Measurements from ENCODE around the gene MYBBP1A.
"Not testable (repeated sequence)": the region's sequence is repeated elsewhere in the genome, so short reads cannot be mapped to it uniquely, and the experiment has no call there.

The MYBBP1A gene

DNA sequence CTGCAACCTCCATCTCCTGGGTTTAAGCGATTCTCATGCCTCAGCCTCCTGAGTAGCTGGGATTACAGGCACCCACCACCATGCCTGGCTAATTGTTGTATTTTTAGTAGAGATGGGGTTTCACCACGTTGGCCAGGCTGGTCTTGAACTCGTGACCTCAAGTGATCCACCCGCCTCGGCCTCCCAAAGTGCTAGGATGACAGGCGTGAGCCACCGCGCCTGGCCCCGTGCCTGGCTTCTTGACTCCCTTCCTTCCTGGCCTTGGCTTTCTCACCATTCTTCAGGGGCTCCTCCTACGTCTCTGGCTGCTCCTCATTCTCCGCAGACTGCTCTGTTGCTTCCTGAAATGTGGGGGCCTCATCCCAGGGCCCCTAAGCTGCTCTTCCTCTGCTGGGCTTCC is 34.9 kb upstream of the MYBBP1A start:
- not testable (repeated sequence) for DNase-seq

DNA sequence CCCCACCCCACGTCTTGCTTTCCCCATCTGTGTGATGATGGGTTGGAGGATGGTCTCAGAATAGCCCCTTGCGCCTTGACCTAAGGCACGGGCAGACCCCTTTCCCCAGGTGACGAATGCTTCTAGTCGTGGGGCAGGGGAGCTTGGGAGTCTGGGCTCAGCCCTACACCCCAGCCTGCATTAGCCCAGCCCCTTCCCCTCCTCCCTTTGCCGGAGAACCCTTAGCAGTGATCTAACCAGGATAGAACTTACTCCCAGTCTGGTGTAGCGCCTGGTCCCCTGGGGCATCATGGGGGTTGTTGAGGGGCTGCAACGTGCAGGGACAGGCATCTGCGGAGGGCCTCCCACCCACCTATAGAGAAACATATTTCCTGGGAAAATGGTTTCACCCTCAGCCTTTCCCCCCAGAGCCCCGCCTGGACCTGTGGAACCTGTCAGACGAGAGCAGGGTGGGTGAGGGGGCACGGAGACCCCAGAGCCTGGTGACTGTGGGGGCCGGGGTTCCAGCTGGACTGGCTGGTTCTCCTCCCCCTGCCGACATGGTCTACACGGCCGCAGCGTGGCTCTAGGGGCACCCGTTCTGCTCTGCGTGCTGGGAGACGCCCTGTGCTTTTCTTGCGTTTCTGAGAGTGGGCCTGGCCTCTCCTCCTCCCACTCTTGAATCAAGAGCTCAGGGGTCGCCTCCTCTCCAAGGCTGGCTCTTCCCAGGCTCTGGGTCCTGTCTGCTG is 33.9 kb upstream of the MYBBP1A start:
- no peak for DNase-seq

DNA sequence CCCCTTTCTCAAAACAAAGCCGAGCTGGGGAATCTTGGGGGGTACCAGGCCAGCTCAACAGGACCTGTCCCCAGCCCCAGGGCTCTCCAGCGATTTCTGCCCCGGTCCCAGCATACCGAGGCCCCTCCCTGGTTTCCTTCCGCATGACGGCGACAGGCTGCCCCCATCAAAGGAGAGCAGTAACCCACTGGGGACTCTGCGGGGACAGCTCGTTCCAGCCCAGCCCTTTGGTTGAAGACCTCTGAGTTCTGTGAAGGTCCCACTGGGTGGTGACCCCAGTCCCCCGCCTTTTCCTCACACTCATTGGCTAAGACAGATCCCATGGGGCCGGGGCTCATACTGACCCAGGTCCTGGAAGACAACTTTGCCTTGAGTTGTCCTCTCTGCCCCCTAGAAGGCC is 33.2 kb upstream of the MYBBP1A start:
- DNase-seq, result no peak

DNA sequence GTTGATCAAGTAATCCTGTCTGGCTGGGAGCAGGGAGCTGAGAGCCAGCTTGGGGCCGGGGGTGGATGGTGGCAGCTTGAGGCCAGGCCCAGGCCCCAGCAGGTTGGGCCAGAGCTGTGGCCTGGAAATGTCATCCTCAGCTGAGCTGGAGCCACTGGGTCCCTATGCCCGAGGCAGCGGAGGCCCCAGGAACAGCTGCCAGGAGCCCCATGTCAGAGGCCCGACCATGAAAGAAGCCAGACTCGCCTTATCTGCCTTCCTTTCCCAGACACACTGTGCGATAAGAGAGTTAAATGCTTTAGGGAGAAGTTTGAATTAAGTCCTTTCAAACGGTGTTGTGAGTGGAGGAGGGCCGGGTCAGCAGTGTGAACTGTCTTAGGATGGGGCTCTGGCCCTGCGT is 32.6 kb upstream of the MYBBP1A start:
- no peak for DNase-seq

DNA sequence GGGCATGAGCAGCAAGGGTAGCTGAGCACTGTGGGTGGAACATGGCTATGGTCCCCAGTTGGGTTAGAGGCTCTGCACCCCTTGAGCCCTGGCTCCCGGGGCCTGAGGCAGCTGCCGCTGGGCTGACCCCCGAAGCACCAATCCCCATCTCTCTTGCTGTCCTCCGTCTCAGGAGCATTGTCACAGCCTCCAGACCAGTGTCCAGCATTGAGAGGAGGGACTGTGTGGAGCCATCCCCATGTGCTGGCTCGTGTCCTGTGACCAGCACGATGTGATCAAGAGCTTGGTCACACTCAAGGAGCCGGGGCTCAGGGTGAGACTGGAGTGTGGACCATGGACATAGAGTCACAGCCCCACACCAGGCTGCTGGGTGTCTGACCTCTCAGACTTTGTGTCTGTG is 32.0 kb upstream of the MYBBP1A start:
- DNase-seq, result no peak

DNA sequence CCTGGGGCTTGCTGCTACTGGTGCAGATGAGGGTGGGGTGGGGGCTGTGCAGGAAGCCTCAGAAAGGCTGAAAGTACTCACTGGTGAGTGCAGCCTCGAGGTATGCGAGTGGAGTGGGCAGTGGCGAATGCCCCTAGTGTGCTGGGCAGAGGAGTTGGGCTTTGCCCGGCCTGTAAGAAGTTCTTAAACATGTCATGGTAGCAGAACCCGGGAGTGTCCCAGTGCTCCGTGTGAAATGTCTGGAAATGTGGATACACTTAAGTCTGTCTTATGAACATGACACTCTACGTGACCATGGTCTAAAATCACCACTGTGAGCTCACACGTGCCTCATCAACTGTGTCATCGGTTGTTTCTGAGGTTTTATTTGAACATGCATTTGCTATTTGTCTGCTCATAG is 30.9 kb upstream of the MYBBP1A start:
- no peak for DNase-seq

DNA sequence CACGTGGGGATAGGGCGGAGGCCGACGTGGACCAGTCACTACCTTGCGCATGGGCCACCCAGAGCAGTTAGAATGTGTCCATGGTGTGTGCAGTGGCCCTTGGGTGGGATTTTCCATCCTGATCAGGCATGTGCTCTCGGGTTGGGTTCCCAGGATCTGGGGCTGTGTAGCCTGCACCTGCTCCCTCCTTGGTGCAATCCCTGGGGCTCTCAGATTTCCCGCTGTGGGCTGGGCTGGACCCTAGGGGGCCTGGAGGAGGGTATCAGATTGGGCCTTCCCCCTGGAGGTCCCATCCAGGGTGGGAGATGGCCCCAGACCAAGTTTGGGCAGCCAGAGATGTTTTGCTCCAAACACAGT is 30.4 kb upstream of the MYBBP1A start:
- no peak for DNase-seq

DNA sequence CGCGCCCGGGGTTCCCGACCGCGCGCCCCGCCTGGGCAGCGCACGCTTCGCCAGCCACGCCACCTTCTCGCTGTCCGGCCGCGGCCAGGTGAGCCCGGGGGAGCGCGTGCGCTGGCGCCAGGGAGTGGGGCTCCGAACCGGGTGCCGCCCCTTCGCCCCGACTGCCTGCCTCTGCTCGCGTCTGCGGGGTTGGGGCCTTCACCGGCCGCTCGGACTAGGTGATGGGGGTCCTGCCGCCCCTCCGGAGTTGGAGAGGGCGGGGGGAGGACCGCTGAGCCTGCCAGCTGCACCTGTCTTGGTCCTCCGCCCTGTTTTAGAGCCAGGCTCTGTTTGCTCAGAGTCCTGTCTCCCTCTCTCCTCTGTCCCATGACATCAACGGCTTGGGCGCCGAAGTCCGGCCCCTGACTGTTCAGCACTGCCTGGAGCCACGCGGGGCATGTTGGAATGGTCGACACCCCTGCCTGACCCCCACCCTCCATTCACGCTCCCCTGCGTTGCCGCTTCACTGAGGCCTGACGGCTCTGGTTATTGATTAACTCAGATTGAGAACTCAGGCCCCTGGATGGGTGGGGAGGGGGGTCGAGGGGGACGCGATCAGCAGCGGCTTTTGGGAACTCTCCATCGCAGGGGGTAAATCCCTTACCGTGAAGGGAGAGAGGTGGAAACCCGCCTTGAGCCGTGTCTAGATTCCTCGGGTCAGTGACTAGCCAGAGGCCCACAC is 29.9 kb upstream of the MYBBP1A start:
- no peak for DNase-seq

DNA sequence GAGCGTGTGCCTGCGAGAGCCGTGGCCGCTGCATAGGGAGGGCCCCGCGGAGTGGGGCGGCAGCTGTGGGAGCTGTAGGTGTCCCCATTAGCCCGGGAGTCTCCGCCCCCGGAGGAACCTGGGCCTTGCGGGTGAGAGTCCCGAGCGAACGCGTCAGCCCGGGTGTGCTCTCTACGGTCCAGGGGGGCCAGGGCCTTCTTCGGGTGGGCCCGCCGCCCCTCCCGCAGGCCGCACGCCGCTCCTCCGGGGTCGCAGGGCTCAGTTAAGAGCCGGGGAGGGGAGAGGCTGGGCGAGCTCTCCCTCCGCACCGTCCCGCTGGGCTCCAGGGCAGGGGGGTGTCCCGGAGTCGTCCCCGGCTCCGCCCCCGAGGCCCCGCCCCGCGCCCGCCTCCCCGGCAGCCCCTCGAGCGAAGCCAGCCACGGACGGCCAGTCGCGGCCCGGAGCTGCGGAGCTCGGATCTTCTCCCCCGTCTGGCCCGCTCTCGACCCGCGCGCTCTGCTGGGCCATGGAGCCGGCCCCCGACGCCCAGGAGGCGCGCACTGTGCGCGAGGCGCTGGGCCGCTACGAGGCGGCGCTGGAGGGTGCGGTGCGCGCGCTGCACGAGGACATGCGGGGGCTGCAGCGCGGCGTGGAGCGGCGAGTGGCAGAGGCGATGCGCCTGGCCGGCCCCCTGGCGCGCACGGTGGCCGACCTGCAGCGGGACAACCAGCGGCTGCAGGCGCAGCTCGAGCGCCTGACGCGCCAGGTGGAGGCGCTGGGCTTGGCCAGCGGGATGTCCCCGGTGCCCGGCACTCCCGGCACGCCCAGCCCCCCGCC is 29.1 kb upstream of the MYBBP1A start, which contains the start of gene SMTNL2:
SMTNL2 (plus strand) TSS at position 429 of the 816 bp plus-strand sequence; CDS start at position 506, 77 bp downstream.
- DNase-seq, result no peak

DNA sequence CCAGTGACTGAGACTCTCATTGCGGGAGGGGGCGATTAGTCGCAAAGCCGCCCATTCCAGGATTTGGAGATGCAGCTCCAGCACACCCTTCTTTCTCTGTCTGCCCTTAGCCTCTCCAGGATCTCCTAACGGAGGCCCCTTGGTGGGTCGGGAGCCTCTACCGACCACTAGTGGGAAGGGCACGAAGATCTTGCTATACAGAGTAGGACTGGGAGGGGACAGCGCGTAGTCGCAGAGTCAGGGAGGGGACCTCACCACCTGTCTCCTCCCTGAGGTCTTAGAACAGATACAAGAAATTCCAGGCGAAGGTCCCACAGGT is 28.6 kb upstream of the MYBBP1A start:
- no peak for DNase-seq

DNA sequence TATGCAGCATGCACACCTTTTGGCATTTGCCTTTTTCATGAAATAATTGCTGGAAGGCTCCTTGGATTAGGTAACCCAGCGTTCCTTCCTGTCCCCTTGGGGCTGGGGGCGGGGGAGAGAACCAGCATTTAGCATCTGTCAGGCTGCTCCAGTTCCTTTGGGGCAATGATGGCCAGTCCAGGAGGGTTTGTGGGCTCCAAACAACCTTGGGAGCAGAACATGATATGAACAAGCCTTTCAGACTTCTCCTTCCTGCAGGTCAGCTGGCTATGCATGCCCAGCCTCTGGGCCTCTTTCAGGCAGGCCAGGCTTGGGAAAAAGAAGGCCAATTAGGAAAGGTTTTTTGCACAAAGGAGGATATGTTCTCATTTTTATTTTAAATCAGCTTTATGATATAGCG is 28.0 kb upstream of the MYBBP1A start:
- DNase-seq, result no peak

DNA sequence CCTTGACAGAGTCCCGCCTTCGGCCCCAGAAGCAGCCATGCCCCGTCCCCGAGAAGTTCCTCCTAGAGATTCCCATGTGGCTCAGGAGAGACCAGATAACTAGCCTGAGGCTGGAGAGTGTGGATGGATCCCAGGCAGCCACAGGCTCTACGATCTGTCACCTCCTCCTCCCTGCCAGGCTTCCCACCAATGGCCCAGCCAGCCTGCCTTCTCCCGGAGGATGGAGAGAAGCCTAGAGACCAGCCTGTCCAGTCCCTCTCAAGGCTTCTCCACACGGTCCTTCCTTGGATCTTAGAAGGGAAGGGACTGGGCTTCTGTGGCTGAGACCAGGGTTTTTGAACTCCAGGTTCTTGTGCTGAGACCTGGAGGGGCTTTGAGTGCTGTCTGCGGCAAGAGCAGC is 27.5 kb upstream of the MYBBP1A start:
- no peak for DNase-seq

DNA sequence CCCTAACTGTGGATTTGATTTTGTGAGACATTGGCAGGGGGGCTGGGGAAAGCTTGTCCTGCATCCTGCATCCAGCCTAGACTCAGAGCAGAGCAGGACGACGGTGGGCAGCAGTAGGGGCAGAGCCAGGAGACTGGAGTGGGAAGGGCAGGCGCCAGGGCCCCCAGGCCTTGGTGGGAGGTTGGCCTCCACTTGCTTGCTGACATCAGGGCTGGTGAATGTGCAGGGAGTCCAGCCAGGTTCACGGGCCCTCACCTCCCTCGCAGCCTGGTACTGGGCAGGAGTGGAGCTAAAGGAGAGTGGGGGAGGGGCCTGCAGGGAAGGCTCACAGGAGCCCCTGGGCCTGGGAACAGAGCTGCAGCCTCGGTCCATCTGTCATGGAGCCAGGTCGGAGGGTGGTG is 26.9 kb upstream of the MYBBP1A start:
- no peak for DNase-seq

DNA sequence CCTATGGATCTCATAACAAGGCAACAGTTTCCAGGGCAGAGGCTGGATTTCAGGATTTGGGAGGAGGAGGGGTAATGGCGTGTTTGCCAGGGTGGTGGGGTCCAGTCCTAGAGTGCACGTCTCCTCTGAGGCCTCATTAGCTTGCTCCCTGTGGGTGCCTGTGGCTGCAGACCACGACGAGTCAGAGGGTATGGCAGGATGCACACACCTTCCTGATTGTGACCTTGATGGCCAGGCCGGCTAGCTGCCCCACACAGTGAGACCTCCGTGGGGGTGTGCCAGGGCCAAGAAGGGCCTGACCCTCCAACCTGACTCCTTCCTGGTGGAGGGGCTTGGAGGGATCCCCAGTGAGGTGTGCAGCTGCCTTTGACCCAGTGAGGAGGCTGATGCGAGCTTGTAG is 25.1 kb upstream of the MYBBP1A start:
- DNase-seq, result no peak

DNA sequence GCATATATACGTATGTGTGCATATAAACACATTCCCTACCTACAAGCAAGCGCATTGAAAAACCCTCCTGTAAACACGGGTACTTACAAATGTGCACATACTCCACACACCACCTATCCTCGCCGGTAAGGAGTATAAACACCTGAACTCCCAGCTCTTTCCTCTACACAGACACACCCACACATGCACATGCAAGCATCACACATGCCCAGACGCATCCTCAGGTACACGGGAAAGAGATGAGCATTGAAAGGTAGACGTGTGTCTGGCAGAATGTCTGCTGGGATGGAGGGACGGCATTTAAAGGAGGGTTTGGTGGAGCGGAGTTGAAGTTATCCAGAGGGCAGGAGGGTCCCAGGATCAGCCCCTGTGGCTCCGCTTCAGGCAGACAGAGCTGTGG is 24.5 kb upstream of the MYBBP1A start:
- no peak for DNase-seq

DNA sequence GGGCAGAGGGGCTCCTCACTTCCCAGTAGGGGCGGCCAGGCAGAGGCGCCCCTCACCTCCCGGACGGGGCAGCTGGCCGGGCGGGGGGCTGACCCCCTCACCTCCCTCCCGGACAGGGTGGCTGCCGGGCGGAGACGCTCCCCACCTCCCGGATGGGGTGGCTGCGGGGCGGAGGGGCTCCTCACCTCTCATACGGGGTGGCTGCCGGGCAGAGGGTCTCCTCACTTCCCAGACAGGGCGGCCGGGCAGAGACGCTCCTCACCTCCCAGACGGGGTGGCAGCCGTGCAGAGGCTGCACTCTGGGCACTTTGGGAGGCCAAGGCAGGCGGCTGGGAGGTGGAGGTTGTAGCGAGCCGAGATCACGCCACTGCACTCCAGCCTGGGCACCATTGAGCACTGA is 23.2 kb upstream of the MYBBP1A start:
- DNase-seq, result not testable (repeated sequence)

DNA sequence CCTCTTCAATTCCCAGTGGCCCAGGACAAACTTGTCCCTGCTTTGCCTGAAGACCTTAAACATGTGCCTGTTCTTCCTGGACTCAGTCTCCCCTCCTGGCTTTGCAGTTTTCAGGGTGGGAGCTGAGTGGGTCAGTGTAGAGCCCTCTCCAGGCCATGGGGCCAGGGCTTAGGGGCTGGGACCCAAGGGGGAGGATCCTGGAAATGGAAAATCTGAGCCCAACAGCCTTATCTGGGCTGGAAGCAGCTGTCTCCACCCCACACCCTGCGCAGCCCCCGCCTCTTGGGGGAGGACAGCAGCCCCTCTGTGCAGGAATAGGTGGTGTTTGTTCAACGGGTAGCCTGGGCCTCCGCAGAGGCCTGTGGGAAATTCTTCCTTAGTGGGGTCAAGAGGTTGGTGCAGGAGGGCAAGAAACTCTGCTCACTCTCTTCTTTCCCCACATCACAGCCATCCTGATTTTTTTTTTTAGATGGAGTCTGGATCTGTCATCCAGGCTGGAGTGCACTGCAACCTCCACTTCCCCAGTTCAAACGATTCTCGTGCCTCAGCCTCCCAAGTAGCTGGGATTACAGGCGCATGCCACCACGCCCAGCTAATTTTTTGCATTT is 22.3 kb upstream of the MYBBP1A start:
- no peak for DNase-seq

DNA sequence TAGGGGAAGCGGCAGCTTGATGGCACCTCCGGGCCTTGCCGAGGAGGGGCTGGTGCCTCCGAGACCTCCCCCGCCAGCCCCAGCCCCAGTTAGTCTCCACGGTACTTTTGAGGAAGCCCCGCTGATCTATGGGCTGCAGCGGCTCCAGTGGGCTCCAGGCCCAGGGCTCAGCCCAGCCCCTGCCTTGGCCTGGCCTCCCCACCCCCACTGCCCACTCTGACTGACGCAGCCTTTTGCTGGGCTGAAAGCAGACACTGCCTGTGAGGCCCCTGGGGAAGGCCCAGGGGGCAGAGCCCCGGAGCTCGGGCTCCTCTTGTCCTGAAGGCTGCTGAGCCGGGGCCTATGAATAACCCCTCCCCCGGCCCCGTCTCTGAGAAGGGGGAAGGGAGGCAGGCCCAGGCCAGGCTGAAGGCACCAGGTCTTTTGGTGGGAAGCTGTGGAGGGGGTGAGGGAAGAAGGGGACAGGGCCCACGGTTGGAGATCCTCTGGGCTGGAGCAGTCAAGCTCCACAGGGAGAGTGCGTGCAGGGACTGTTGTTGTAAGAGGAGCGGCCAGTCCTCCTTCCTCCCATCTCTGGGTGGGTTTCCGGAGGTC is 21.6 kb upstream of the MYBBP1A start:
- no peak for DNase-seq

DNA sequence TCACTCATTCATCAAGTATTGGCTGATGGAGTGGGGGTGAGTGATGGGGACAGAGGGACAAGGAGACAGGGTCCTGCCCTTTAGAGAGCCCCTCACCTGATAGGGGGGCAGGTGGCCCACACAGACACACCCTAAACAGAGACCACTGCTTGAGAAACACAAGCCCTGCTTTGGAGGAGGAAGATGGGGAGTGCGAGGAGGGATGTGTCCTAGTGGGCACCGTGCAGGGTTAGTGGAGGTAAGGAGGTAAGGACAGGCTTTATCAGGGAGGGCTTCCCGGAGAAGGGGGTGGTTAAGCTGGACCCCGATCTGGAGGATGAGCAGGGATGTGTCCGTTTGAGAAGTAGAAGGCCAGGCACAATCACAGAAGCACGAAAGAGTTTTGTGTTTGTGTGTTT is 21.0 kb upstream of the MYBBP1A start:
- DNase-seq, result no peak

DNA sequence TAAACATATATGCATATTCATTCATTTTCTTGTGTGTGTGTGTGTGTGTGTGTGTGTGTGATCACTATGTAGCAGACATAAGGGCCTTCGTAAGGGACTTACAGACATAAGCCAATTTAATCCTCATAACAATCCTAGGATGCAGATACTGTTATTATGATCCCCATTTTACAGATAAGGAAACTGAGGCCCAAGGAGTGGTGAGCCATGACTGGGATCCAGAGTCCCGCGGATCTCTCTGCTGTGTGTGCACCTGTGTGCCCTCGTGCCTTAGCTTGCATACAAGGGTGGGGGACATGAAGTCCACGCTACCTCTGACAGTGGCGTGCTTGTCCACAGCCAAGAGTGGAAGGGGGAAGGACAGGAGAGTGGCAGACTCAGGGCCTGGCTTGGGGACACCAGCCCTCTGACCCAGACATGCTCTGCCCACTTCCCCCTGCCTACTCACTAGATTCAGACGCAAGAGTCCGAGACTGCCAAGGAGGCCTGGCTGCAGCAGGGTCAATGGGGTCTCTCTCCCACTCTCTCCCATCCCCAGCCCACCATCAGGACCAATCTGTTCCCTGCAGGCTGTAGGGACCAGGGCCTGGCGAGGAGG is 19.4 kb upstream of the MYBBP1A start:
- DNase-seq, result no peak

DNA sequence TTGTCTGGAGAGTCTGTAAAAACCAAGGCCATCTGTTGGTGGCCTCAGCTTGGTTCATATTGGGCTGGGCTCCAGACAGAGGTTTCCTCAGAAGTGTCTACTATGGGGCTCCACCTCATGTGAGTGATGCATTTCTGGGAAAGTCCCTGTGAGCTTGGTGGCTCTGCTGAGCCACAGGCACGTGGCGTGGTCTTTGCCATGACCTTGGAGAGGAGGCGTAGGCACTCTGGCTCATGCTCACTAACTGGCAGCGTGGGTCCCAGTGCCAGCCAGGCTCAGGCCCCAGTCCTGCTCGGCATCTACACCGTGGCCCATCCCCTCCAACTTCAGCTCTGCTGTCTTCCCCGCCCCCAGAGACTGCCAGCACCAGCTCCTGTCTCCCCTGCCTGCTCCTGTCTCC is 18.5 kb upstream of the MYBBP1A start:
- no peak for DNase-seq

DNA sequence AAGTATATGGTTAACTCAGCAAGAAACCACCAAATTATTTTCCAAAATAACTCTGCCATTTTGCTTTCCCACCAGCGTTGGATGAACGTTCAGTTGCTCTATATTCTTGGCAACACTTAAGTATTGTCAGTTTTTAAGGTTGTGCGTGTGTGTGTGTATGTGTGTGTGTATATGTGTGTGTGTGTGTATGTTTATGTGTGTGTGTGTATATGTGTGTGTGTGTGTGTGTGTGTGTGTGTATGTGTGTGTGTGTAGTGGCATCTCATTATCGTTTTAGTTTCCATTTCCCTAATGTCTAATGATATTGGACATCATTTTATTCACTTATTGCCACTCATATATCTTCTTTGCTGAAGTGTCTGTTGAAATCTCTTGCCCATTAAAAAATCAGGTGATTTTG is 17.9 kb upstream of the MYBBP1A start:
- DNase-seq, result no peak

DNA sequence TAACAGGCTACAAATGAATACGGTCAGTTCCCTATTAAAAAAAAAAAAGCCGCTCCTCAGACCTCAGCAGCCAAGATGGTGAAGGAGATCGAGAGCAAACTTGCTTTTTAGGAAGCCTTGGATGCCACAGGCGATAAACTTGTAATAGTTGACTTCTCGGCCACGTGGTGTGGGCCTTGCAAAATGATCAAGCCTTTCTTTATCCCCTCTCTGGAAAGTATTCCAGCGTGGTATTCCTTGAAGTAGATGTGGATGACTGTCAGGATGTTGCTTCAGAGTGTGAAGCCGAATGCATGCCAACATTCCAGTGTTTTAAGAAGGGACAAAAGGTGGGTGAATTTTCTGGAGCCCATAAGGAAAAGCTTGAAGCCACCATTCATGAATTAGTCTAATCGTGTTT is 16.9 kb upstream of the MYBBP1A start:
- no peak for DNase-seq
